ENCODE data around the gene GIPC1. TPM values are rescaled to one million over a fixed set of nuclear protein-coding genes. Genes with fewer than 3 reads are reported as not detected.

The GIPC1 gene
- total RNA-seq, 2 experiments from 2014 or later = 17.3 to 19.6 TPM

DNA sequence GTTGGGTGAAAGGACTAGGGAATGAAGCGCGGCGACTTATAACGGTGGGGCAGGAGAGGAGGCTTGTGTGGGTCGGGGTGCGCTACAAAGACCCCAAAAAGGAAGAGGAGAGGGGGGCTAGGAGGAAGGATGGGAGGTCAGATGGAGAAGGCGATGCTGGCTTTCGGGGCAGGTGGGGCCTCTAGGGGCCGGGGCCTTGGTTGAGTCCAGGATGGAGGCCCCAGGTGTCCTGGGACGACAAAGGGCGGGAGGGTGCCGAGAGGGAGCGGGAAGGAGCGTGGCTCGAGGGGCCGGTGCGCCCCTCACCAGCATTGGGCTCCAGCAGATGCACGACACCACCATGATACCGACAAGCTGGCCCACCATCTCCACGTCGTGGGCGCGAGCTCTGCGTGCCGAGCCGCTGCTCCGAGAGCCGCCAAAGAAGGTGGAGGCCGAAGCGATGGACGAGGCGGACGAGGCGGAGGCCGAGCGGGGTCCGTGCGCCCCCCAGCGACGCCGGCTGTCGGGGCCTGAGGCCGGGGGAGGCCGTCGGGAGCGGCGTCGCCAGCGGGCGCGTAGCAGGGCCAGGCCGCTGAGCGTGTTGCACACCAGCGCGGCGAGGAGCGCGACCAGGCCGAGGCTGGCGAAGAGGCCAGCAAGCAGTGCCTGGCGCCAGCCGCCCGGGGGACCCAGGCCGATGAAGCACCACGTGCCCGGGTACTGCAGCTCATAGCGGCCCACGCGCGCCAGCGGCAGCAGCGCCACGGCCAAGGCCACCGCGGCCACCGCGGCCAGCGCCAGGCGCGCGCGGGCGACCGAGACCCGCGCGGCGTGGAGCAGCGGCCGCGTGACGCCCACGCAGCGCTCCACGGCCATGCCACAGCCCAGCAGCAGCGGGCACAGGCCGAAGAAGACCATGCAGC lies 22.6 kb downstream of the GIPC1 start:
- ATAC-seq = no peak
- intact Hi-C loops (cut with micrococcal nuclease) = no loop called here
- Mint-ChIP-seq H3K4me3 (no peak overlapping the region), H3K4me1 (ENCODE audit: low read depth) (peaks cover 34% of the 10 kb centered on the region), H3K27me3 (peaks cover 15% of the 10 kb centered on the region), H3K36me3 (ENCODE audit: low read depth) (peaks cover 8% of the 10 kb centered on the region), H3K9me3 (no peaks in the 10 kb centered on the region), H3K27ac (no peak overlapping the region)
- DNase-seq = no peak
- CTCF ChIA-PET = interaction anchor here (0.6 to 2.2 kb wide), 16 partner anchors 7 to 337 kb away, joined by 3 to 9 read pairs (median 4); partner anchors contain the start of genes ASF1B, GIPC1 and PKN1
- TF ChIP-seq CTCF (IDR thresholded peaks at IDR 0.05) = no peak
- POLR2A ChIA-PET = interaction anchor here (0.7 to 2.3 kb wide), 8 partner anchors 8 to 271 kb away, joined by 3 to 11 read pairs (median 3); partner anchors contain the start of genes DDX39A and PKN1

- Mint-ChIP-seq H3K9me3 (no peaks in the 10 kb centered on the region), H3K36me3 (ENCODE audit: low read depth) (peaks cover 8% of the 10 kb centered on the region), H3K4me3 (no peak overlapping the region), H3K27me3 (peaks cover 15% of the 10 kb centered on the region), H3K4me1 (ENCODE audit: low read depth) (peaks cover 34% of the 10 kb centered on the region), H3K27ac (no peak overlapping the region)
- intact Hi-C loops (cut with micrococcal nuclease) = no loop called here
- peak; percentile 100 for TF ChIP-seq CTCF (IDR thresholded peaks at IDR 0.05)
- peak; percentile 91 for DNase-seq
- CTCF ChIA-PET = interaction anchor here (0.6 to 2.2 kb wide), 21 partner anchors 8 to 336 kb away, joined by 3 to 9 read pairs (median 4); partner anchors contain the start of genes ASF1B, GIPC1 and PKN1
- POLR2A ChIA-PET = interaction anchor here (0.7 to 2.3 kb wide), 10 partner anchors 9 to 270 kb away, joined by 3 to 11 read pairs (median 3); partner anchors contain the start of genes DDX39A and PKN1
- ATAC-seq = peak; percentile 63
Observed at GRCh38 chr19:14472202-14472938, 23.6 kb downstream of the GIPC1 start.

DNA sequence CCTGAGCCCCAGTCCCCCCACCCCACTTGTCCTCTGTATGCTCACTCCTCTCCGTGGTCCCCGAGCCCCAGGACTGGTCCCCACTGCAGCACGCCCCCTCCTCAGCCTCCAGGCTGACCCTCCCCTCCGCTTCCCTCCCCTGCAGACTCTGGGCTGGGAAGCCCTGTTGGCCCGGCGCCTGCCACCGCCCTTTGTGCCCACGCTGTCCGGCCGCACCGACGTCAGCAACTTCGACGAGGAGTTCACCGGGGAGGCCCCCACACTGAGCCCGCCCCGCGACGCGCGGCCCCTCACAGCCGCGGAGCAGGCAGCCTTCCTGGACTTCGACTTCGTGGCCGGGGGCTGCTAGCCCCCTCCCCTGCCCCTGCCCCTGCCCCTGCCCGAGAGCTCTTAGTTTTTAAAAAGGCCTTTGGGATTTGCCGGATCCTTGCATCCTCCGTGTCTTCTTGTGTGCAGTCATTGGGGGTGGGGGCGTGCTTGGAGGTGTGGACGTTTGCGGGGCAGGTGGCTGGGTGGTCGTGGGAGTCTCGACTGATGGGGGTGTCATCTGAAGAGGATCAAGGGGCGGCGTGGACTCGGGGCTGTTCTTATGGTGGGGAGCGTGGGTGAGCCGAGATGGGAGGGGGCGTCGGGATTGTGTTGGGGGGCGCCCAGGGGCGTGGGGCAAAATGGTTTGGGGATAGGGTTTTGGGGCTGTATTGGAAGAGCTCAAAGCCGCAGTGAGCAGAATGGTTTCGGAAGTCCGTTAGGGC lies 24.3 kb downstream of the GIPC1 start:
- intact Hi-C loops (cut with micrococcal nuclease) = no loop called here
- CTCF ChIA-PET = interaction anchor here (0.6 to 2.2 kb wide), 13 partner anchors 9 to 335 kb away, joined by 3 to 9 read pairs (median 4); partner anchors contain the start of genes ASF1B and PKN1
- Mint-ChIP-seq H3K36me3 (ENCODE audit: low read depth) (peaks cover 8% of the 10 kb centered on the region), H3K27ac (no peak overlapping the region), H3K4me1 (ENCODE audit: low read depth) (peaks cover 33% of the 10 kb centered on the region), H3K9me3 (no peaks in the 10 kb centered on the region), H3K4me3 (no peak overlapping the region), H3K27me3 (peaks cover 15% of the 10 kb centered on the region)
- POLR2A ChIA-PET = interaction anchor here (1.2 to 2.3 kb wide), 6 partner anchors 11 to 66 kb away, joined by 3 to 11 read pairs (median 3); partner anchors contain the start of genes DDX39A and PKN1
- no peak for DNase-seq
- no peak for ATAC-seq
- TF ChIP-seq CTCF (IDR thresholded peaks at IDR 0.05) = no peak

DNA sequence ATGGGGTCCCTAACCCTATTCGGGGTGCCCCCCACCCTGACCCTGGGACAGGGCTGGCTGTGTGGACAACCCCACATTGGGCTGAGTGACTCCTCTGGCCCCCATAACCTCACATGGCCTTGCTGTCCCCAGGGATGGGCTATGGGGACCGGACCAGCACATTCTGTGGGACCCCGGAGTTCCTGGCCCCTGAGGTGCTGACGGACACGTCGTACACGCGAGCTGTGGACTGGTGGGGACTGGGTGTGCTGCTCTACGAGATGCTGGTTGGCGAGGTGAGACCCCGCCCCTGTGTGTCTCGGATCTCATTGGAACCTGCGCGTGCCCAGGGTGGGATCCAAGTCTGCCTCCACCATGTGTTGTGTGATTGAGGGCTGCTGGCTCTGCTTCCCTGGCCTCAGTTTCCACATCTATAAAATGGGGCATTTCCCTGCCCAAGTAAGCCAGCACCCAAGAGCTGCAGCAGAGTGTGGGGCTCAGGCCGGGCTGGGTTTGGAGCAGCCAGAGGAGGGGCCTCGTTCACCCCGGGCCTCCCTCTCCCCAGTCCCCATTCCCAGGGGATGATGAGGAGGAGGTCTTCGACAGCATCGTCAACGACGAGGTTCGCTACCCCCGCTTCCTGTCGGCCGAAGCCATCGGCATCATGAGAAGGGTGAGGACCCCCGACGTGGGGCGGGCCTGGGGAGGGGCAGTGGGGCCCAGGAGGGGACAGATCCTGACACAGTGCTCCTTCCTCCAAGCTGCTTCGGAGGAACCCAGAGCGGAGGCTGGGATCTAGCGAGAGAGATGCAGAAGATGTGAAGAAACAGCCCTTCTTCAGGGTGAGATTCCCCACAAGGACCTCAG lies 25.7 kb downstream of the GIPC1 start:
- H3K4me3 Mint-ChIP-seq = no peak overlapping the region
- TF ChIP-seq CTCF (IDR thresholded peaks at IDR 0.05) = no peak
- peaks cover 20% of the 10 kb centered on the region for H3K4me1 Mint-ChIP-seq (ENCODE audit: low read depth)
- CTCF ChIA-PET = no interaction called here
- no peak for ATAC-seq
- DNase-seq = no peak
- no peaks in the 10 kb centered on the region for H3K9me3 Mint-ChIP-seq
- POLR2A ChIA-PET = no interaction called here
- intact Hi-C loops (cut with micrococcal nuclease) = no loop called here
- peaks cover 15% of the 10 kb centered on the region for H3K27me3 Mint-ChIP-seq
- no peak overlapping the region for H3K27ac Mint-ChIP-seq
- H3K36me3 Mint-ChIP-seq (ENCODE audit: low read depth) = peaks cover 14% of the 10 kb centered on the region

Data from activated CD8-positive, alpha-beta T cell treated with anti-CD3 and anti-CD28 coated beads for 36 hours (primary cell).